Measurements from ENCODE around the gene CPSF4. TPM values are rescaled to one million over a fixed set of nuclear protein-coding genes. Genes with fewer than 3 reads are reported as not detected.

Gene CPSF4
- total RNA-seq, 1 donor = 101 TPM

GRCh38 chr7:99504603-99505323, 66.0 kb downstream of the CPSF4 start, which contains the start of gene ZKSCAN5:
ZKSCAN5 (plus strand) TSS chr7:99504662; CDS start chr7:99506045, 1,383 bp downstream.
- Histone ChIP-seq H2AFZ (ENCODE audit: low read length) (peak within 1 kb of the TSS; percentile 99), H3K4me3 (ENCODE audit: insufficient read depth, low read length) (peak within 1 kb of the TSS; percentile 93), H4K20me1 (ENCODE audit: insufficient read depth, low read length) (no peaks in the 10 kb centered on the region), H3K9me3 (ENCODE audit: low read depth, low read length) (no peaks in the 10 kb centered on the region), H3K36me3 (ENCODE audit: insufficient read depth, low read length) (peaks cover under 1% of the 10 kb centered on the region), H3K4me2 (ENCODE audit: insufficient read depth, low read length) (peak within 1 kb of the TSS; percentile 92), H3K27ac (ENCODE audit: low read depth, low read length) (peak within 1 kb of the TSS; percentile 98), H3K4me1 (ENCODE audit: insufficient read depth, low read length) (peaks cover 15% of the 10 kb centered on the region), H3K79me2 (ENCODE audit: insufficient read depth, low read length) (peaks cover 58% of the 10 kb centered on the region), H3K27me3 (ENCODE audit: insufficient read depth, low read length) (no peaks in the 10 kb centered on the region)
- no peak for TF ChIP-seq CTCF (IDR thresholded peaks at IDR 0.05; ENCODE audit: extremely low read depth, low read depth, low read length)
- DNase-seq (ENCODE audit: insufficient read length, low spot score, missing footprints) = peak; percentile 98

GRCh38 chr7:99505324-99505662, 66.5 kb downstream of the CPSF4 start:
- Histone ChIP-seq H3K27ac (ENCODE audit: low read depth, low read length) (peak overlapping the region; percentile 98), H3K27me3 (ENCODE audit: insufficient read depth, low read length) (no peaks in the 10 kb centered on the region), H3K79me2 (ENCODE audit: insufficient read depth, low read length) (peaks cover 57% of the 10 kb centered on the region), H4K20me1 (ENCODE audit: insufficient read depth, low read length) (no peaks in the 10 kb centered on the region), H3K4me1 (ENCODE audit: insufficient read depth, low read length) (peaks cover 15% of the 10 kb centered on the region), H3K36me3 (ENCODE audit: insufficient read depth, low read length) (peaks cover 5% of the 10 kb centered on the region), H3K4me3 (ENCODE audit: insufficient read depth, low read length) (peak overlapping the region; percentile 93), H3K4me2 (ENCODE audit: insufficient read depth, low read length) (peak overlapping the region; percentile 92), H2AFZ (ENCODE audit: low read length) (peak overlapping the region; percentile 99), H3K9me3 (ENCODE audit: low read depth, low read length) (no peaks in the 10 kb centered on the region)
- TF ChIP-seq CTCF (IDR thresholded peaks at IDR 0.05; ENCODE audit: extremely low read depth, low read depth, low read length) = no peak
- DNase-seq (ENCODE audit: insufficient read length, low spot score, missing footprints) = no peak

Other genes starting within 250 kb of the CPSF4 start
- not detected in 2 replicates for gene KPNA7, start 230.8 kb upstream of the CPSF4 start, total RNA-seq
- gene MYH16, start 166.1 kb upstream of the CPSF4 start, total RNA-seq = under 0.01 TPM in 1 of 2 replicates, not detected in the other
- gene ARPC1A, start 113.0 kb upstream of the CPSF4 start, total RNA-seq = 132 and 158 TPM in 2 replicates
- gene ARPC1B, start 64.2 kb upstream of the CPSF4 start, total RNA-seq = 248 and 273 TPM in 2 replicates
- 33.0 and 33.7 TPM in 2 replicates for gene PDAP1, start 30.3 kb upstream of the CPSF4 start, total RNA-seq
- 122 and 124 TPM in 2 replicates for gene BUD31, start 30.0 kb upstream of the CPSF4 start, total RNA-seq
- 5.3 and 7.6 TPM in 2 replicates for gene PTCD1, start 145 bp upstream of the CPSF4 start, total RNA-seq
- 330 and 342 TPM in 2 replicates for gene ATP5MF, start 27.2 kb downstream of the CPSF4 start, total RNA-seq
- 5.0 and 6.9 TPM in 2 replicates for gene ZNF789, start 33.9 kb downstream of the CPSF4 start, total RNA-seq
- gene ZNF394, start 61.3 kb downstream of the CPSF4 start, total RNA-seq = 32.1 and 34.7 TPM in 2 replicates
- gene ZKSCAN5, start 65.7 kb downstream of the CPSF4 start, total RNA-seq = 12.3 and 12.7 TPM in 2 replicates
- gene FAM200A, start 113.2 kb downstream of the CPSF4 start, total RNA-seq = 7.6 and 8.5 TPM in 2 replicates
- gene ZNF655, start 119.7 kb downstream of the CPSF4 start, total RNA-seq = 75.1 and 76.7 TPM in 2 replicates
- gene TMEM225B, start 159.3 kb downstream of the CPSF4 start, total RNA-seq = 0.29 and 0.72 TPM in 2 replicates
- gene ZSCAN25, start 178.0 kb downstream of the CPSF4 start, total RNA-seq = 11.9 and 12.7 TPM in 2 replicates
- gene CYP3A5, start 241.1 kb downstream of the CPSF4 start, total RNA-seq = under 0.01 TPM in 2 replicates